ENCODE measurements around the gene DIP2C. TPM values are rescaled to one million over a fixed set of nuclear protein-coding genes. Genes with fewer than 3 reads are reported as not detected.

Gene DIP2C
- total RNA-seq, 2 experiments from 2014 or later, result 2.0 to 2.3 TPM

GRCh38 chr10:507355-507699 is 182.1 kb downstream of the DIP2C start:
- H3K9me3 Mint-ChIP-seq, result no peaks in the 10 kb centered on the region
- H3K36me3 Mint-ChIP-seq (ENCODE audit: low read depth), result no peaks in the 10 kb centered on the region
- peaks cover 8% of the 10 kb centered on the region for H3K27me3 Mint-ChIP-seq
- CTCF ChIA-PET, result no interaction called here
- H3K4me3 Mint-ChIP-seq, result no peak overlapping the region
- H3K27ac Mint-ChIP-seq, result no peak overlapping the region
- no peak for DNase-seq
- POLR2A ChIA-PET, result no interaction called here
- H3K4me1 Mint-ChIP-seq, result peaks cover 13% of the 10 kb centered on the region

GRCh38 chr10:506451-507354 is 182.8 kb downstream of the DIP2C start:
- H3K4me1 Mint-ChIP-seq, result peaks cover 17% of the 10 kb centered on the region
- no peak overlapping the region for H3K27ac Mint-ChIP-seq
- peaks cover 8% of the 10 kb centered on the region for H3K27me3 Mint-ChIP-seq
- H3K9me3 Mint-ChIP-seq, result no peaks in the 10 kb centered on the region
- no peak for DNase-seq
- ChIA-PET CTCF (no interaction called here), POLR2A (no interaction called here)
- no peaks in the 10 kb centered on the region for H3K36me3 Mint-ChIP-seq (ENCODE audit: low read depth)
- H3K4me3 Mint-ChIP-seq, result no peak overlapping the region

GRCh38 chr10:505419-505818 is 184.0 kb downstream of the DIP2C start:
- H3K27me3 Mint-ChIP-seq, result peaks cover 10% of the 10 kb centered on the region
- ChIA-PET CTCF (no interaction called here), POLR2A (no interaction called here)
- H3K36me3 Mint-ChIP-seq (ENCODE audit: low read depth), result no peaks in the 10 kb centered on the region
- H3K4me1 Mint-ChIP-seq, result peaks cover 20% of the 10 kb centered on the region
- H3K4me3 Mint-ChIP-seq, result no peak overlapping the region
- no peaks in the 10 kb centered on the region for H3K9me3 Mint-ChIP-seq
- no peak overlapping the region for H3K27ac Mint-ChIP-seq
- no peak for DNase-seq

GRCh38 chr10:504806-505205 is 184.7 kb downstream of the DIP2C start:
- POLR2A ChIA-PET, result no interaction called here
- CTCF ChIA-PET, result no interaction called here
- Mint-ChIP-seq H3K4me1 (peaks cover 21% of the 10 kb centered on the region), H3K4me3 (no peak overlapping the region), H3K27ac (no peak overlapping the region), H3K27me3 (peaks cover 10% of the 10 kb centered on the region), H3K36me3 (ENCODE audit: low read depth) (no peaks in the 10 kb centered on the region), H3K9me3 (no peaks in the 10 kb centered on the region)
- DNase-seq, result no peak

GRCh38 chr10:504121-504611 is 185.3 kb downstream of the DIP2C start:
- Mint-ChIP-seq H3K9me3 (no peaks in the 10 kb centered on the region), H3K27ac (no peak overlapping the region), H3K4me1 (peaks cover 21% of the 10 kb centered on the region), H3K36me3 (ENCODE audit: low read depth) (no peaks in the 10 kb centered on the region), H3K4me3 (no peak overlapping the region), H3K27me3 (peaks cover 10% of the 10 kb centered on the region)
- POLR2A ChIA-PET, result no interaction called here
- DNase-seq, result no peak
- CTCF ChIA-PET, result no interaction called here

- Mint-ChIP-seq H3K27me3 (peaks cover 10% of the 10 kb centered on the region), H3K4me1 (peaks cover 21% of the 10 kb centered on the region), H3K36me3 (ENCODE audit: low read depth) (no peaks in the 10 kb centered on the region), H3K9me3 (no peaks in the 10 kb centered on the region), H3K4me3 (no peak overlapping the region), H3K27ac (no peak overlapping the region)
- DNase-seq, result no peak
- CTCF ChIA-PET, result no interaction called here
- POLR2A ChIA-PET, result no interaction called here
Measured at GRCh38 chr10:501596-501995, 187.9 kb downstream of the DIP2C start.

GRCh38 chr10:500876-501275 is 188.6 kb downstream of the DIP2C start:
- Mint-ChIP-seq H3K4me1 (peaks cover 21% of the 10 kb centered on the region), H3K9me3 (no peaks in the 10 kb centered on the region), H3K36me3 (ENCODE audit: low read depth) (no peaks in the 10 kb centered on the region), H3K27ac (no peak overlapping the region), H3K27me3 (peaks cover 10% of the 10 kb centered on the region), H3K4me3 (no peak overlapping the region)
- POLR2A ChIA-PET, result interaction anchor here (0.6 kb wide), 1 partner anchor 347 kb away, joined by 5 read pairs; no protein-coding TSS in a partner anchor
- DNase-seq, result no peak
- CTCF ChIA-PET, result no interaction called here

GRCh38 chr10:499991-500390 is 189.5 kb downstream of the DIP2C start:
- Mint-ChIP-seq H3K36me3 (ENCODE audit: low read depth) (no peaks in the 10 kb centered on the region), H3K27me3 (peaks cover 10% of the 10 kb centered on the region), H3K27ac (no peak overlapping the region), H3K4me1 (peaks cover 21% of the 10 kb centered on the region), H3K4me3 (no peak overlapping the region), H3K9me3 (no peaks in the 10 kb centered on the region)
- ChIA-PET CTCF (no interaction called here), POLR2A (interaction anchor here (0.6 kb wide), 1 partner anchor 346 kb away, joined by 5 read pairs; no protein-coding TSS in a partner anchor)
- no peak for DNase-seq

GRCh38 chr10:498760-499435 is 190.6 kb downstream of the DIP2C start:
- ChIA-PET CTCF (no interaction called here), POLR2A (no interaction called here)
- Mint-ChIP-seq H3K4me3 (no peak overlapping the region), H3K36me3 (ENCODE audit: low read depth) (no peaks in the 10 kb centered on the region), H3K27ac (no peak overlapping the region), H3K9me3 (no peaks in the 10 kb centered on the region), H3K27me3 (peaks cover 13% of the 10 kb centered on the region), H3K4me1 (peaks cover 21% of the 10 kb centered on the region)
- DNase-seq, result no peak

DNA sequence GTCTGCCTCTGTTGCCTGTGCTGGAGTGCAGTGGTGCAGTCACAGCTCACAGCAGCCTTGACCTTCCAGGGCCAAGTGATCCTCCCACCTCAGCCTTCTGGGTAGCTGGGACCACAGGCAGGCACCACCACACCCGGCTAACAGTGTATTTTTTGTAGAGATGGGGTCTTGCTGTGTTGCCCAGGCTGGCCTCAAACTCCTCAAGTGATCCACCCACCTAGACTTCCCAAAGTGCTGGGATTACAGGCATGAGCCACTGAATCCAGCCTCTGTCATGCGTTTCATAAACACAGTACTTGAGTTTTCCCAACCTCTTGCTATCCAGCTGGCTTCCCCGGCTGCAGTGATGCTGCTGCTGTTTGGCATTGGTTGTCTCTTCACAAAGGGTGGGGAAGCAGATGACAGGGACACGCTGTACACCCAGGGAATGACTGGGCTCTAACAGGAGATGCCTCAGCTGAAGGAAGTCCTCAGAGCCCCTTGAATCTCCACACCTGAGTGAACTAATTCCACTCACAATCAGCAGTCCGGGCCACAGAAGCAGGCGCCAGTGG is 191.5 kb downstream of the DIP2C start:
- Mint-ChIP-seq H3K9me3 (no peaks in the 10 kb centered on the region), H3K36me3 (ENCODE audit: low read depth) (no peaks in the 10 kb centered on the region)
- CTCF ChIA-PET, result interaction anchor here (0.5 to 1.5 kb wide), 2 partner anchors 13 to 309 kb away, joined by 3 to 4 read pairs; no protein-coding TSS in a partner anchor

GRCh38 chr10:497289-497688 is 192.2 kb downstream of the DIP2C start:
- DNase-seq, result no peak
- Mint-ChIP-seq H3K9me3 (no peaks in the 10 kb centered on the region), H3K27me3 (peaks cover 5% of the 10 kb centered on the region), H3K27ac (no peak overlapping the region), H3K4me1 (peaks cover 14% of the 10 kb centered on the region), H3K36me3 (ENCODE audit: low read depth) (no peaks in the 10 kb centered on the region), H3K4me3 (no peak overlapping the region)
- ChIA-PET POLR2A (no interaction called here), CTCF (interaction anchor here (1.5 kb wide), 1 partner anchor 13 kb away, joined by 4 read pairs; no protein-coding TSS in a partner anchor)

More for the DNA sequence above, 191.5 kb downstream of the DIP2C start:
- Mint-ChIP-seq H3K27ac (no peak overlapping the region), H3K27me3 (peaks cover 10% of the 10 kb centered on the region), H3K4me3 (no peak overlapping the region), H3K4me1 (peaks cover 20% of the 10 kb centered on the region)
- no peak for DNase-seq
- POLR2A ChIA-PET, result no interaction called here

DNA sequence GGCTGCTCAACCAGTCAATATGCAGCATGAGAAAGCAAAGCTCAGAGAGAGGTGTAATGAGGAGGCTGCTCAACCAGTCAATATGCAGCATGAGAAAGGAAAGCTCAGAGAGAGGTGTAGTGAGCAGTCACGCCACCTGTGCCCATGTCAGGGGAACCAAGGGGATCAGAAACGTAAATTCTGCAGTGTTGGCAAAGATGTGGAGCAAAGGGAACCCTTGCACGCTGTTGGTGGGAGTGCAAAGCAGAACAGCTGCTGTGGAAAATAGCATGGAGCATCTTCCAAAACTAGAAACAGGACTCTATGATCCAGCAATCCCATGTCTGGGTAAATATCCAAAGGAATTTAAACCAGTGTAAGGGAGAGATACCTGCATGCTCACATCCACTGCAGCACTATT is 194.9 kb downstream of the DIP2C start:
- Mint-ChIP-seq H3K36me3 (ENCODE audit: low read depth) (no peaks in the 10 kb centered on the region), H3K9me3 (no peaks in the 10 kb centered on the region), H3K27me3 (peaks cover 3% of the 10 kb centered on the region), H3K4me3 (no peak overlapping the region), H3K27ac (no peak overlapping the region), H3K4me1 (no peaks in the 10 kb centered on the region)
- ChIA-PET CTCF (no interaction called here), POLR2A (no interaction called here)
- DNase-seq, result no peak

DNA sequence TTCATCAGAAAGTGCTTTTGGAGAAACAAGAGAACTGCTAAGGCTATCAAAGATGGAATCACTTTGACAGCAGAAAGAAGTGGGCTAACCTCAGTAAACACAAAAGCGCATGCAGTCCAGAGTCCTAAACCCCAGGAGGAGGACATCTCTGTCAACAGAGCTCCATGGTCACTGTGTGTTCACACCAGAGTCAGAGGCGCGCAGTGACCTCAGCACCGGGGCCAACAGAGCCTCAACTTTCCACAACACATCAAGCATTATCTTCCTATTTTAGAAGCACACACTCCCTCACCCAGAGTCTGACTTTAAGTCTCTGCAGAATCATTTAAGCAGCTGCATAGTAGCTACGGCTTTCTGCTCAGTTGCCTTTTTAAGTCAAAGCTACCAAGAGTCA is 195.3 kb downstream of the DIP2C start:
- no peak overlapping the region for H3K4me3 Mint-ChIP-seq
- no peak overlapping the region for H3K27ac Mint-ChIP-seq
- H3K36me3 Mint-ChIP-seq (ENCODE audit: low read depth), result no peaks in the 10 kb centered on the region
- no peak for DNase-seq
- no peaks in the 10 kb centered on the region for H3K9me3 Mint-ChIP-seq
- no peaks in the 10 kb centered on the region for H3K4me1 Mint-ChIP-seq
- POLR2A ChIA-PET, result no interaction called here
- CTCF ChIA-PET, result no interaction called here
- H3K27me3 Mint-ChIP-seq, result peaks cover 3% of the 10 kb centered on the region

Data from activated CD4-positive, alpha-beta T cell treated with anti-CD3 and anti-CD28 coated beads, Interleukin-2, amount 10 ng/mL, durations not matched to agents 7 days and 5 days (primary cell).